ENCODE results near the gene PRRC2C.

PRRC2C gene

DNA sequence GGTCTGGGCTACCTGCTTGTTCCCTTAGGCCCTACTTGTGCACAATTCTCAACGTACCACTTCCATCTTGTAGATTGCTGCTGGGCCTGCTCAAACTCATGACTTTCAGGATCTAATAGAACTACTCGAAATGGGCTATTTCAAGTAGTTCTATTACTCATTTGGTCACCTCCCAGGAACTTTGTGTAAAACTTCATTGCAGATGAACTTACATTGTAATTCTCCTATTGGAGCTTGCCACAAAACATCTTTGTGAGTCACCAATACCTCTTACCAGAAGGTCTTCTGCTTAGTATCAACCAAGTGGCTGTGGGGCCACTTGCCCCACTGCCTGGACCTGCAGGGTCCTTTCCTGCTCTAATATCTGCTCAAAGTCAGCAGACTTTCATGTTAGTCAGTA is 126.0 kb downstream of the PRRC2C start:
- TF ChIP-seq TCF12 (IDR thresholded peaks at IDR 0.05; ENCODE audit: low read depth): no peak
- TF ChIP-seq, protein P1, sequence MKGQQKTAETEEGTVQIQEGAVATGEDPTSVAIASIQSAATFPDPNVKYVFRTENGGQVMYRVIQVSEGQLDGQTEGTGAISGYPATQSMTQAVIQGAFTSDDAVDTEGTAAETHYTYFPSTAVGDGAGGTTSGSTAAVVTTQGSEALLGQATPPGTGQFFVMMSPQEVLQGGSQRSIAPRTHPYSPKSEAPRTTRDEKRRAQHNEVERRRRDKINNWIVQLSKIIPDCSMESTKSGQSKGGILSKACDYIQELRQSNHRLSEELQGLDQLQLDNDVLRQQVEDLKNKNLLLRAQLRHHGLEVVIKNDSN (IDR thresholded peaks at IDR 0.05): no peak
- no peak for TF ChIP-seq NFIC (IDR thresholded peaks at IDR 0.05)
- no peak for TF ChIP-seq EP300 (IDR thresholded peaks at IDR 0.05; ENCODE audit: borderline replicate concordance)
- no peak for TF ChIP-seq FOXM1 (IDR thresholded peaks at IDR 0.05; ENCODE audit: borderline replicate concordance, low read depth)
- TF ChIP-seq CEBPB (IDR thresholded peaks at IDR 0.05): no peak
- TF ChIP-seq TEAD4 (IDR thresholded peaks at IDR 0.05): no peak
- TF ChIP-seq CREB1 (IDR thresholded peaks at IDR 0.05; ENCODE audit: low read depth): no peak
- TF ChIP-seq EGR1 (IDR thresholded peaks at IDR 0.05): no peak
- TF ChIP-seq RAD21 (IDR thresholded peaks at IDR 0.05; ENCODE audit: low read depth): no peak
- no peak for TF ChIP-seq TAF1 (IDR thresholded peaks at IDR 0.05; ENCODE audit: low read depth)
- TF ChIP-seq ZBTB7A (IDR thresholded peaks at IDR 0.05; ENCODE audit: low read depth): no peak
- no peak for TF ChIP-seq YY1 (IDR thresholded peaks at IDR 0.05; ENCODE audit: low read depth)

DNA sequence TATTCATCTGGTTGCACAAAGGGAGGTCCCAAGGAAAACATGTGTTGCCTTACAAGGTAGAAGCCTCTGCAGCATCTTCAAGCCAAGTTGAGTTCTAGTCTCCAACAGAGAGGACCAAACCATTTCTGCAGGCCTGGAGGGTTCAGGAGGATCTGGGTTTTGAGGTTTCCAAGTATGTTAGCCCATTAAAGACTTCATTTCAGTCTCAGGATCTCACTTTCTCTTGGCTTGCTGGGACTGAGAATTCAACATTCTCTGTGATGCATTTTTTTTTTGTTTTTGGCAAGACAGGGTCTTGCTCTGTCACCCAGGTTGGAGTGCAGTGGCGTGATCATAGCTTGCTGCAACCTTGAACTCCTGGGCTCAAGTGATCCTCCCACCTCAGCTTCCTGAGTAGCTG is 128.0 kb downstream of the PRRC2C start:
- TF ChIP-seq, protein P2, sequence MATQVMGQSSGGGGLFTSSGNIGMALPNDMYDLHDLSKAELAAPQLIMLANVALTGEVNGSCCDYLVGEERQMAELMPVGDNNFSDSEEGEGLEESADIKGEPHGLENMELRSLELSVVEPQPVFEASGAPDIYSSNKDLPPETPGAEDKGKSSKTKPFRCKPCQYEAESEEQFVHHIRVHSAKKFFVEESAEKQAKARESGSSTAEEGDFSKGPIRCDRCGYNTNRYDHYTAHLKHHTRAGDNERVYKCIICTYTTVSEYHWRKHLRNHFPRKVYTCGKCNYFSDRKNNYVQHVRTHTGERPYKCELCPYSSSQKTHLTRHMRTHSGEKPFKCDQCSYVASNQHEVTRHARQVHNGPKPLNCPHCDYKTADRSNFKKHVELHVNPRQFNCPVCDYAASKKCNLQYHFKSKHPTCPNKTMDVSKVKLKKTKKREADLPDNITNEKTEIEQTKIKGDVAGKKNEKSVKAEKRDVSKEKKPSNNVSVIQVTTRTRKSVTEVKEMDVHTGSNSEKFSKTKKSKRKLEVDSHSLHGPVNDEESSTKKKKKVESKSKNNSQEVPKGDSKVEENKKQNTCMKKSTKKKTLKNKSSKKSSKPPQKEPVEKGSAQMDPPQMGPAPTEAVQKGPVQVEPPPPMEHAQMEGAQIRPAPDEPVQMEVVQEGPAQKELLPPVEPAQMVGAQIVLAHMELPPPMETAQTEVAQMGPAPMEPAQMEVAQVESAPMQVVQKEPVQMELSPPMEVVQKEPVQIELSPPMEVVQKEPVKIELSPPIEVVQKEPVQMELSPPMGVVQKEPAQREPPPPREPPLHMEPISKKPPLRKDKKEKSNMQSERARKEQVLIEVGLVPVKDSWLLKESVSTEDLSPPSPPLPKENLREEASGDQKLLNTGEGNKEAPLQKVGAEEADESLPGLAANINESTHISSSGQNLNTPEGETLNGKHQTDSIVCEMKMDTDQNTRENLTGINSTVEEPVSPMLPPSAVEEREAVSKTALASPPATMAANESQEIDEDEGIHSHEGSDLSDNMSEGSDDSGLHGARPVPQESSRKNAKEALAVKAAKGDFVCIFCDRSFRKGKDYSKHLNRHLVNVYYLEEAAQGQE (IDR thresholded peaks at IDR 0.05; ENCODE audit: low read depth): no peak
- TF ChIP-seq TCF12 (IDR thresholded peaks at IDR 0.05; ENCODE audit: low read depth) (no peak), TEAD4 (IDR thresholded peaks at IDR 0.05) (no peak), FOXM1 (IDR thresholded peaks at IDR 0.05; ENCODE audit: borderline replicate concordance, low read depth) (no peak)

DNA sequence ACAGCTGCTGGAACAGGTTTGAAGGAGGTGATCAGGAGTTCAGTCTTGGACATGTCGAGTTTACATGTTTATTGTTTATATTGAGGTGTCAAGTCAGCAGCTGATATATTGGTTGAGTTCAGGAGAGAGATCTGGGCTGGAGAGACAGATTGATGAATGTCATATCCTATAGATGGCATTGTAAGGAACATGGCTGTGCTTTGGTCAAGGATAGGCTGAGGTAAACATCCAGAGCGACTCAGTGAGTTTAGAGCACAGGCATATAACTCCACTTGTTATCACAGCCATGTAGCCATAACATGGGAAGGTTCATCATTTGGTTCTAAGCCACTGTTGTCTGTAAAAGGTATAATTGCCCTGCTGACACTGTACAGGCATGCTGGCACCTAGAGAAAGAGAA is 131.3 kb downstream of the PRRC2C start:
- TF ChIP-seq EP300 (IDR thresholded peaks at IDR 0.05; ENCODE audit: borderline replicate concordance) (no peak), EGR1 (IDR thresholded peaks at IDR 0.05) (no peak), YY1 (IDR thresholded peaks at IDR 0.05; ENCODE audit: low read depth) (no peak), TAF1 (IDR thresholded peaks at IDR 0.05; ENCODE audit: low read depth) (no peak)
- TF ChIP-seq, protein P1 (IDR thresholded peaks at IDR 0.05): no peak

DNA sequence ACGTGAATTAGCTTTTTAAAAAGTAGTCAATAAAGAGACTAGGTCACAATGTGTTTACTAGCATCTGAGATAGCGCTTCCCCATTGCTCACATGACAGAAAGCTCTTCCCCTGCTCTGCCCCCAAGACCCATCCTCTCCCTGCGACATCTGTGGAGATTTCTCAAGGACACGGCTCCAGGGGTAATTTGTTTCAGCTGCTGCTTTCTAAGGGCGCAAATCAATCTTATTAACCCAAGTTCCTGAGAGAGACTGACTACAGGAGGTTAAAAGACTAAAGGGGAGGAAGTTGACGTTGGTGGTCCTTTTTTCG is 136.8 kb downstream of the PRRC2C start, which contains the start of gene MYOCOS:
Gene MYOCOS, plus strand, starts transcription at position 92 of the 311 bp plus-strand sequence. CDS start 1,641 bp downstream, outside the sequence.
- TF ChIP-seq, protein P2 (IDR thresholded peaks at IDR 0.05; ENCODE audit: low read depth): no peak

DNA sequence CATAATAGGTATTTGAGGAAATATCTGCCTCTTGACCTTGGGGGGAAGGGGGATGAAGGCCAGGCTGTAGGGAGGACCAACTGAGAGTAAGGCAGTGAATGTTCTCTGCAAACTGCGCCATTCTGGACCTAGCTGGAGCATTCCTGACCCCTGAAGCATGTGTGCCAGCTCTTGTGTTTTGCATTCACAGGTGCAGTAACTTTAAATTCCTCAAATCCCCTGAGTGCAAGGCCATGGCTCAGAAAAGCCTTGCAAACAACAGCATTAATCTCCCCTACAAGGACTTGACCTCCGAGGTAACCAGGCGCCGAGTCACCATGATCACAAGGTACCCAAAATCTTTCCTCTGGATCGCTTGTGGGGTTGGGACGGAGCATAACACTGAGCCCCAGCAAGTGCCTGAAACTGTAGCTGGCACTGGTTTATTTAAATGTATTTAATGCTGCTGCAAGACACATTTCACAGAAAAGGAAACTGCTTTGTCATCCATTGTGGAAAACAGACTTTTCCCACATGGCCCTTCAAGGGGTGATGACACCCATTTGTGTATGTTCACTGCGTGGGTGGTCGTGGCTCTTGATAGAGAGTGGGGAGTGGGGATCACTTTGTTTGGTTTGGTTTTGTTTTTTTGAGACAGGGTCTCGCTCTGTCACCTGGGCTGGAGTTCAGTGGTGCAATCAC is 138.5 kb downstream of the PRRC2C start:
- TF ChIP-seq EP300 (IDR thresholded peaks at IDR 0.05; ENCODE audit: borderline replicate concordance) (no peak), YY1 (IDR thresholded peaks at IDR 0.05; ENCODE audit: low read depth) (no peak), EGR1 (IDR thresholded peaks at IDR 0.05) (no peak), TCF12 (IDR thresholded peaks at IDR 0.05; ENCODE audit: low read depth) (no peak), ZBTB7A (IDR thresholded peaks at IDR 0.05; ENCODE audit: low read depth) (no peak), NFIC (IDR thresholded peaks at IDR 0.05) (no peak), TEAD4 (IDR thresholded peaks at IDR 0.05) (no peak)
- TF ChIP-seq, protein P1 (IDR thresholded peaks at IDR 0.05): no peak
- TF ChIP-seq, protein P3, sequence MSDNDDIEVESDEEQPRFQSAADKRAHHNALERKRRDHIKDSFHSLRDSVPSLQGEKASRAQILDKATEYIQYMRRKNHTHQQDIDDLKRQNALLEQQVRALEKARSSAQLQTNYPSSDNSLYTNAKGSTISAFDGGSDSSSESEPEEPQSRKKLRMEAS (IDR thresholded peaks at IDR 0.05): no peak

DNA sequence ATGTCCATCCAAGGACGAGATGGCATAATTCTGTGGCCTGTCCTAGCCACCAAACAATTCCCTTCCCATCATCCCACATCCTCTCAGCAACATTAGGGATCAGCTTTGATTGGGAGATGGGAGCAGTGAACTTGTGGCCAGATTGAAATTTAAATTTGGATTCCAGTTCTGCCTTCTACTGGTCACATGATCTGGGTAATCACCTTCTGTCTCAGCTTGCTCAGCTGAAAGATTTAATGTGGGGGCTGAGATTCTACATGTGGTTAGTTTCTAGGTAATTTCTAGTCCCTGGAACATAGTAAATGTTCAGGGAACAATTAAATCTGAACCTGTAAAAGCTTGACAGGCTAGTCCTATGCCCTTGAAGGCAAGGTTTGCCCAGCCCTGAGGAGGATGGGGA is 139.9 kb downstream of the PRRC2C start:
- no peak for TF ChIP-seq TEAD4 (IDR thresholded peaks at IDR 0.05)
- no peak for TF ChIP-seq EGR1 (IDR thresholded peaks at IDR 0.05)
- TF ChIP-seq YY1 (IDR thresholded peaks at IDR 0.05; ENCODE audit: low read depth): no peak

DNA sequence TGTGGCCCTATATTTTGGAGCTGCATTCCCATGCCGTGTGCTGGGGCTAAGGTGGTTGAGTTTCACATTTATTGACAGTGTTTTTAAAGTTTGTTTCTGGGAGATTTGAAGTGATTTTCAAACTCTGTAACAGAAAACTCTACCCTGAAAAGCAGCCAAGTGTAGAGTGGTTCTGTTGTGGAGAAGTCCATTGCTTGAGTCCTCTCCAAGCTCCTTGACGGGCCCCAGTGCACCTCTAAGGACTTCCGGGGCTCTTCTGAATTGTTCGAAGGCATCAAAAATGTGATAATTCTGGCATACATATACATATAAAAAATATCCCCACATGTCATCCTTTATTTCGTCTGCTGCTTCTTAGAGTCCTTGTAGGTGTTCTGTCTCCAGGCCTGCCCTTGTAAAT is 141.7 kb downstream of the PRRC2C start:
- TF ChIP-seq, protein P3 (IDR thresholded peaks at IDR 0.05): no peak
- TF ChIP-seq RAD21 (IDR thresholded peaks at IDR 0.05; ENCODE audit: low read depth): no peak
- no peak for TF ChIP-seq TAF1 (IDR thresholded peaks at IDR 0.05; ENCODE audit: low read depth)
- TF ChIP-seq CEBPB (IDR thresholded peaks at IDR 0.05): no peak
- no peak for TF ChIP-seq ZBTB7A (IDR thresholded peaks at IDR 0.05; ENCODE audit: low read depth)
- TF ChIP-seq, protein P1 (IDR thresholded peaks at IDR 0.05): no peak
- TF ChIP-seq YY1 (IDR thresholded peaks at IDR 0.05; ENCODE audit: low read depth): no peak
- no peak for TF ChIP-seq FOXM1 (IDR thresholded peaks at IDR 0.05; ENCODE audit: borderline replicate concordance, low read depth)
- TF ChIP-seq TEAD4 (IDR thresholded peaks at IDR 0.05): no peak
- TF ChIP-seq TCF12 (IDR thresholded peaks at IDR 0.05; ENCODE audit: low read depth): no peak
